HG02885 (cell line): Measurements from ENCODE around the gene DOK6.
A peak's percentile ranks its signal among the peaks of the same experiment; 100 is the strongest.
"Not testable (repeated sequence)": the region's sequence is repeated elsewhere in the genome, so short reads cannot be mapped to it uniquely, and the experiment has no call there.

Experiments used
- ATAC-seq: cut with Tn5 transposase; IDR thresholded peaks from one replicate; pipeline ENCODE4 v1.9.1; 2021; ENCODE audit warnings: mild to moderate bottlenecking; ENCODE audit not compliant: unreplicated experiment, poor library complexity

The DOK6 gene

DNA sequence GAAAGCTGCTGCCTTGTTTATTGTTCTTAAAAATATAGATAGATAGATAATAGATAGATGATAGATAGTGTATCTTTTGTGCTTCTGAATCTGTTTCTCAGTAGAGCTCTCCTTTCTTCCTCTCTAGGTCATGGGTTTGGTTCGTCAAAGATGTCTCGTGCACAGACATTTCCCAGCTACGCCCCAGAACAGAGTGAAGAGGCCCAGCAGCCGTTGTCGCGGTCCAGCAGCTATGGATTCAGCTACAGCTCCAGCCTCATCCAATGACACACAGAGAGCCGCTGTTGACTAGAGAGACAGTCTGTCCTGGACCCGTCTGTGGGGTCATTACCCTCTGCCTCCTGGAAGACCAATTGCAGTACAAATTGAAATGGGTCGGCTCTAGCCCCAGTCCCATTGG is 440.4 kb downstream of the DOK6 start:
- ATAC-seq: no peak

DNA sequence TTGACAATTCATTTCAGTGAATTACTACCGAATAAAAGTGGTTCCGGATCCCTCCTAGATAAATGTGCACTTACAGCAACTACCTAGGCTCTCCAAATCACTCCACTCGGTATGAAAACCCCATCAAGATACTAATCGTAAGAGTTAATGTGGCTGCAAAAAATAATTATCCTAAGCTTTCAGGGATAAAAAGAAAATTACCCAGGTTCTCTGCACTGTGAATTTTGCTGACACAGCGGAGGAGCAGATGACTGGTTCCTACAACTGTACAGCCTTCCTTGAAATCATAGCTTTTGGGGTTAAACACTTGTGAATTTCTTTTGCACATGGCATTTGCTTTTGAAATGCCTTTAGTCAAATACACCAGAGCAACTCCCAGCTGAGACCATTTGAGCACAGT is 442.3 kb downstream of the DOK6 start:
- ATAC-seq: no peak

- ATAC-seq: no peak
Measured at GRCh38 chr18:69844656-69845055, 444.0 kb downstream of the DOK6 start.

GRCh38 chr18:69845593-69846506 is 445.2 kb downstream of the DOK6 start:
- no peak for ATAC-seq

DNA sequence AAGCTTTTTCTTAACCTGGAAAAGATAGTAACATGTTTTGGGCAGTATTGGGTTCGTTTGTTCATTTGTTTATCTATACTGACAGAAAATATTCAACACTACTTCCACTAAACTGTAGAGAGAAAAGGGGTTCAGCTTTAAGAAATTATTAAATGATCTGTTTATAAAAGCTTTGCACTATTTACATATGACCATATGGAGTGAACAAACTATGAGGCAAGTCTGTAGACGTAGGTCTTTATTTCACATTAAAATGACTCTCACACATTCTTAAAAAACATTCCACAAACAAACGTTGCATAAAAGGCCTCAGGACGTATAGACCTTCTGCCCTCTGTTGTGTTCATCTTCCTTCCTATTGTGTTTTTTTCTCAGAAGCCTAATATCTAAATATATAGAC is 452.4 kb downstream of the DOK6 start:
- no peak for ATAC-seq

GRCh38 chr18:69854455-69854854 is 453.8 kb downstream of the DOK6 start:
- no peak for ATAC-seq

- no peak for ATAC-seq
Measured at GRCh38 chr18:69858897-69859296, 458.2 kb downstream of the DOK6 start.

DNA sequence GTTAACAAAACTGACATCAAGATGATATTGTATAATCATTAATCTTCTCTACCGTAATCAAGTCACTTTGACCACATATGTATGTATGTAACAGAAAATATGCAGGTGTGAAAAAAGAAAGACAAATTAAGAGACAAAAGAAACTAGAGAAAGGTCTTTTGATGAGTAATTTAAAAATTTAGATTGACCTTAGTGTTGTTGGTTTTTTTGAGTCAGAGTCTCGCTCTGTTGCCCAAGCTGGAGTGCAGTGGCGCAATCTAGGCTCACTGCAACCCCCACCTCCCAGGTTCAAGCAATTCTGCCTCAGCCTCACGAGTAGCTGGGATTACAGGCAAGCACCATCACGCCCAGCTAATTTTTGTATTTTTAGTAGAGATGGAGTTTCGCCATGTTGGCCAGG is 464.1 kb downstream of the DOK6 start:
- peak; percentile 89 for ATAC-seq

- ATAC-seq: no peak
Measured at GRCh38 chr18:69865776-69866175, 465.1 kb downstream of the DOK6 start.

DNA sequence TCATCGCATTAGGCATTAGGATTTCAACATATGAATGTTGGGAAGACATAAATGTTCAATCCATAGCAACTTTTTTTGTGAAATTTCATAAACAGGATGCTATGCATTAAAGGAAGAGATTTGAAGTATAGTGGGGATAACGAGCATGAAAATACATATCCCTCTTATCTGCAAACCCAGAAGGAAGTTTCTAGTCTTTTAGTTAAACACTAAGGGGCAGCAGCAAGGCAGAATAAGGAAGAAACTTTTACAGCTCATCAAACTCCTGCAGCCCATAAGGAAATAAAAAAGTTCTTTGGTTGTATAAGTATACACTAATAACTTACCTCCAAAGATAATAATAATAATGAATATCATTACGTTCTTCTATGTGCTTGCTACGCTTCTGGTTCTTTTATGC is 465.5 kb downstream of the DOK6 start:
- ATAC-seq: no peak

DNA sequence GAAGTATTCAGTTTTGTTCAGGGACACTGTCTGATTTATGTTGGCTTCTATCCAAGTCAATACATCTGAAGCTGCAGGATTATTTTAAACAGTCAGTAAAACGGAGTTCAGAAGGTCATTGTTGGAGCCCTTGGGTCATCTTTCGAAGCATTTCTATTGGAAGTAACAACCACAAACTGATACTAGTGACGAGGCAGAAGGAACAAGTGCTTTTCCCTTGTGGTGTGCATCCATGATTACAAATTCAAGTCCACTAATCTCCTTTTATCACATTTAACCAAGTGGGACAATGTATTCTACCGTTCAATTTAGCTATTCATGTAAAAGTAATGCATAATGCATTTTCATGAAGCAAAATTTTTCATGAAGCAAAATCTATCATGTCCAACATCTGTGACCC is 470.0 kb downstream of the DOK6 start:
- no peak for ATAC-seq

DNA sequence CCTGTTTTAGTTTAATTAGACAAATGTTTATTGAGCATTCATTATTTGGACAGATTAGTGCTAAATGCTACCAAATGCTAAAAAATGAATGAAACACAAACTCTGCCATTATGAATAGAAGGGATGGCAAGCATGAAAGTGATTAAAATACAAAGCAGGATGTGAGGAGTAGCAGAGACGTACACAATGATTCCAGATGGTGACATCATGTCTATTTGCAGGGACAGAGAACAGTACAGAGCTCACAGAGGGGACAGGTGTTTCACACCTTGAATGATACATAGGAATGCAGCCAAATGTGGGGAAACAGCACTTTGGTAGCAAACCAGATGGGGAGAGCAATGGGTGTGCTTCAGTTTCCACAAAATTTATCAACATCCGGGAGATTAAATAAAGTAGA is 470.7 kb downstream of the DOK6 start:
- no peak for ATAC-seq

GRCh38 chr18:69872661-69873060 is 472.0 kb downstream of the DOK6 start:
- no peak for ATAC-seq

- ATAC-seq: no peak
Measured at GRCh38 chr18:69874058-69874457, 473.4 kb downstream of the DOK6 start.

DNA sequence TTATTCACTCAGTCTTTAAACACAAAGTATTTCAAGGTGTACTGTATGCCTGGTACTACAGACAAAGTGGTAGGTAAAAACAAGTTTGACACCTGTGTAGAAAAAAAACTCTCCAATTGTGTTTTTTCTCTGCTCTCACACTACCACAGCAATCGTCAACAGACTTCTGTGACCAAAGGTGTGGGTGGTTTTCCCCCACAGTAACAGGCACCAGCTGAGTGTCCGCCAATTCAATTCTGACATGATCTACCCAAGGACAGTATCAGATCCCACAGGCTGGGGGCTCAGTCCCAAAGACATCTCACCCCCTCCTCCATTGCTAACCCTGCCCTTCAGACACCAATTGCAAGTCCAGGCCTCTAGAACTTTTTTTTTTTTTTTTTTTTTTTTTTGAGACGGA is 475.8 kb downstream of the DOK6 start:
- no peak for ATAC-seq

- ATAC-seq: no peak
Measured at GRCh38 chr18:69878213-69878933, 477.7 kb downstream of the DOK6 start.

DNA sequence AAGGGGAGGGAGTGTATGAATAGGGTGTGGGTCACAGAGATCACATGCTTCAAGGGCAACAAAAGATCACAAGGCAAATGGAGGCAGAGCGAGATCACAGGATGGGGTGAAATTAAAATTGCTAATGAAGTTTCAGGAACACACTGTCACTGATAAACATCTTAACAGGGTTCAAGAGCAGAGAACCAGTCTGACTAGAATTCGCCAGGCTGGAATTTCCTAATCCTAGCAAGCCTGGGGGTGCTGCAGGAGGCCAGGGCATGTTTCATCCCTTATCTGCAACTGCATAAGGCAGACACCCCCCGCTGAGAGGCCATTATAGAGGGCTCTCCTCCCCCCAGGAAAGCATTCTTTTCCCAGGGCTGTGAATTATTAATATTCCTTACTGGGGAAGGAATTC is 478.4 kb downstream of the DOK6 start:
- not testable (repeated sequence) for ATAC-seq

DNA sequence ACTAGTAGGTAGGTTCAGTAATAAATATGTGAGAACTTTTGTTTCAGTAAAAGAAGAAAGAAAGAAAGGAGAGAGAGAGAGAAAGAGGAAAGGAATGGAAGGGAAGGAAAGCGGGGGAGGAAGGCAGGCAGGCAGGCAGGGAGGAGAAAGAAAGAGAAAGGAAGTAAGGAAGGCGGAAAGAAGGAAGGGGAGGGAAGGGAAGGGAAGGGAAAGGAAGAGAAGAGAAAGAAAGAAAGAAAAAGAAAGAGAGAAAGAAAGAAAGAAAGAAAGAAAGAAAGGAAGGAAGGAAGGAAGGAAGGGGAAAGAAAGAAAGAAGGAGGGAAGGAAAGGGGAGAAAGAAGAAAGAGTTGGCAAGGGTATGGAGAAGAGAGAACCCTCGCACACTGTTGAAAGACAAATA is 479.4 kb downstream of the DOK6 start:
- no peak for ATAC-seq

GRCh38 chr18:69882965-69883668 is 482.4 kb downstream of the DOK6 start:
- ATAC-seq: peak; percentile 42

- no peak for ATAC-seq
Measured at GRCh38 chr18:69883781-69884180, 483.1 kb downstream of the DOK6 start.

- ATAC-seq: no peak
Measured at GRCh38 chr18:69885355-69885754, 484.7 kb downstream of the DOK6 start.
